A549 (cell line): ENCODE measurements around the gene C8A.

ENCODE experiments used
- NR3C1 ChIP-seq: fragments of >200 bp; sonication (Bioruptor Twin); formaldehyde crosslinking; IDR thresholded peaks from 3 replicates; pipeline ENCODE4 v1.6.1; 2017
- TF ChIP-seq, protein P1 (sequence below): fragments of >200 bp; sonication (Bioruptor Twin); formaldehyde crosslinking; IDR thresholded peaks from 3 replicates; pipeline ENCODE4 v1.5.1; 2016

DNA sequence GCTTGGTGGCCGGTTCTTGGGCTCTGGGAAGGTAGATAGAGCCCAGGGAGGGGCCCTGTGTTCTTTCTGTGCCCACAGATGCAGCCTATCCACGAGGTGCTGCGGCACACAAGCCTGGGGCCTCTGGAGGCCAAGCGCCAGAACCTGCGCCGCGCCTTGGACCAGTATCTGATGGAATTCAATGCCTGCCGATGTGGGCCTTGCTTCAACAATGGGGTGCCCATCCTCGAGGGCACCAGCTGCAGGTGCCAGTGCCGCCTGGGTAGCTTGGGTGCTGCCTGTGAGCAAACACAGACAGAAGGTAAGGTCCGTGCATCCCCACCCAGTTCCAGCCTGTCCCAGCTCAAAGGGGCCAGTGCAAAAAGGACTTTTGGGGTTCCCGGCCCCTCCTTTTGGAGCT lies 57.7 kb downstream of the C8A start:
- TF ChIP-seq, protein P1, sequence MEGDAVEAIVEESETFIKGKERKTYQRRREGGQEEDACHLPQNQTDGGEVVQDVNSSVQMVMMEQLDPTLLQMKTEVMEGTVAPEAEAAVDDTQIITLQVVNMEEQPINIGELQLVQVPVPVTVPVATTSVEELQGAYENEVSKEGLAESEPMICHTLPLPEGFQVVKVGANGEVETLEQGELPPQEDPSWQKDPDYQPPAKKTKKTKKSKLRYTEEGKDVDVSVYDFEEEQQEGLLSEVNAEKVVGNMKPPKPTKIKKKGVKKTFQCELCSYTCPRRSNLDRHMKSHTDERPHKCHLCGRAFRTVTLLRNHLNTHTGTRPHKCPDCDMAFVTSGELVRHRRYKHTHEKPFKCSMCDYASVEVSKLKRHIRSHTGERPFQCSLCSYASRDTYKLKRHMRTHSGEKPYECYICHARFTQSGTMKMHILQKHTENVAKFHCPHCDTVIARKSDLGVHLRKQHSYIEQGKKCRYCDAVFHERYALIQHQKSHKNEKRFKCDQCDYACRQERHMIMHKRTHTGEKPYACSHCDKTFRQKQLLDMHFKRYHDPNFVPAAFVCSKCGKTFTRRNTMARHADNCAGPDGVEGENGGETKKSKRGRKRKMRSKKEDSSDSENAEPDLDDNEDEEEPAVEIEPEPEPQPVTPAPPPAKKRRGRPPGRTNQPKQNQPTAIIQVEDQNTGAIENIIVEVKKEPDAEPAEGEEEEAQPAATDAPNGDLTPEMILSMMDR, result no peak
- no peak for TF ChIP-seq NR3C1
